ENCODE measurements around the gene GABBR2.

The GABBR2 gene

GRCh38 chr9:98374385-98375051 lies 334.2 kb downstream of the GABBR2 start:
- CTCF ChIA-PET: no interaction called here
- no peaks in the 10 kb centered on the region for H3K36me3 Mint-ChIP-seq
- DNase-seq: no peak

GRCh38 chr9:98373609-98374008 lies 335.1 kb downstream of the GABBR2 start:
- Mint-ChIP-seq H3K27me3 (peaks cover 10% of the 10 kb centered on the region), H3K4me3 (no peak overlapping the region), H3K36me3 (no peaks in the 10 kb centered on the region), H3K27ac (no peak overlapping the region), H3K9me3 (no peaks in the 10 kb centered on the region), H3K4me1 (no peaks in the 10 kb centered on the region)
- no peak for DNase-seq
- CTCF ChIA-PET: no interaction called here

More at GRCh38 chr9:98374385-98375051, 334.2 kb downstream of the GABBR2 start:
- Mint-ChIP-seq H3K27me3 (peaks cover 8% of the 10 kb centered on the region), H3K9me3 (no peaks in the 10 kb centered on the region), H3K4me1 (no peaks in the 10 kb centered on the region), H3K27ac (no peak overlapping the region), H3K4me3 (no peak overlapping the region)

- Mint-ChIP-seq H3K4me1 (no peaks in the 10 kb centered on the region), H3K27me3 (peaks cover 12% of the 10 kb centered on the region), H3K9me3 (peaks cover 1% of the 10 kb centered on the region), H3K4me3 (no peak overlapping the region), H3K27ac (no peak overlapping the region), H3K36me3 (no peaks in the 10 kb centered on the region)
- CTCF ChIA-PET: no interaction called here
- no peak for DNase-seq
These were observed 336.5 kb downstream of the GABBR2 start for GRCh38 chr9:98372077-98372836.

- no peak overlapping the region for H3K4me3 Mint-ChIP-seq
- peaks cover 10% of the 10 kb centered on the region for H3K9me3 Mint-ChIP-seq
- no peaks in the 10 kb centered on the region for H3K4me1 Mint-ChIP-seq
- H3K27ac Mint-ChIP-seq: no peak overlapping the region
- peaks cover 14% of the 10 kb centered on the region for H3K27me3 Mint-ChIP-seq
- DNase-seq: no peak
- no peaks in the 10 kb centered on the region for H3K36me3 Mint-ChIP-seq
- CTCF ChIA-PET: no interaction called here
These were observed 337.8 kb downstream of the GABBR2 start for GRCh38 chr9:98370976-98371315.

GRCh38 chr9:98370300-98370975 lies 338.3 kb downstream of the GABBR2 start:
- H3K4me3 Mint-ChIP-seq: no peak overlapping the region
- H3K36me3 Mint-ChIP-seq: no peaks in the 10 kb centered on the region
- no peak for DNase-seq
- CTCF ChIA-PET: no interaction called here
- peaks cover 14% of the 10 kb centered on the region for H3K27me3 Mint-ChIP-seq
- no peaks in the 10 kb centered on the region for H3K4me1 Mint-ChIP-seq
- H3K9me3 Mint-ChIP-seq: peaks cover 15% of the 10 kb centered on the region
- no peak overlapping the region for H3K27ac Mint-ChIP-seq

- peaks cover 10% of the 10 kb centered on the region for H3K27me3 Mint-ChIP-seq
- H3K4me3 Mint-ChIP-seq: no peak overlapping the region
- no peaks in the 10 kb centered on the region for H3K36me3 Mint-ChIP-seq
- no peak for DNase-seq
- H3K4me1 Mint-ChIP-seq: no peaks in the 10 kb centered on the region
- H3K27ac Mint-ChIP-seq: no peak overlapping the region
- CTCF ChIA-PET: no interaction called here
- H3K9me3 Mint-ChIP-seq: peaks cover 21% of the 10 kb centered on the region
These were observed 338.8 kb downstream of the GABBR2 start for GRCh38 chr9:98369896-98370295.

GRCh38 chr9:98369471-98369870 lies 339.3 kb downstream of the GABBR2 start:
- CTCF ChIA-PET: no interaction called here
- Mint-ChIP-seq H3K9me3 (peaks cover 21% of the 10 kb centered on the region), H3K36me3 (no peaks in the 10 kb centered on the region), H3K4me1 (no peaks in the 10 kb centered on the region), H3K4me3 (no peak overlapping the region), H3K27me3 (peaks cover 10% of the 10 kb centered on the region), H3K27ac (no peak overlapping the region)
- no peak for DNase-seq

GRCh38 chr9:98369066-98369425 lies 339.7 kb downstream of the GABBR2 start:
- no peak for DNase-seq
- Mint-ChIP-seq H3K9me3 (peaks cover 21% of the 10 kb centered on the region), H3K27me3 (peaks cover 14% of the 10 kb centered on the region), H3K36me3 (no peaks in the 10 kb centered on the region), H3K27ac (no peak overlapping the region), H3K4me1 (no peaks in the 10 kb centered on the region), H3K4me3 (no peak overlapping the region)
- CTCF ChIA-PET: no interaction called here

GRCh38 chr9:98368366-98369065 lies 340.2 kb downstream of the GABBR2 start:
- no peaks in the 10 kb centered on the region for H3K4me1 Mint-ChIP-seq
- CTCF ChIA-PET: no interaction called here
- no peak for DNase-seq
- no peaks in the 10 kb centered on the region for H3K36me3 Mint-ChIP-seq
- H3K27ac Mint-ChIP-seq: no peak overlapping the region
- H3K27me3 Mint-ChIP-seq: peaks cover 14% of the 10 kb centered on the region
- peaks cover 21% of the 10 kb centered on the region for H3K9me3 Mint-ChIP-seq
- H3K4me3 Mint-ChIP-seq: no peak overlapping the region

- no peak for DNase-seq
- CTCF ChIA-PET: no interaction called here
- peaks cover 14% of the 10 kb centered on the region for H3K27me3 Mint-ChIP-seq
- no peaks in the 10 kb centered on the region for H3K4me1 Mint-ChIP-seq
- no peak overlapping the region for H3K4me3 Mint-ChIP-seq
- H3K9me3 Mint-ChIP-seq: peaks cover 21% of the 10 kb centered on the region
- no peak overlapping the region for H3K27ac Mint-ChIP-seq
- H3K36me3 Mint-ChIP-seq: no peaks in the 10 kb centered on the region
These were observed 340.8 kb downstream of the GABBR2 start for GRCh38 chr9:98367923-98368322.

- no peak overlapping the region for H3K27ac Mint-ChIP-seq
- CTCF ChIA-PET: no interaction called here
- no peaks in the 10 kb centered on the region for H3K4me1 Mint-ChIP-seq
- DNase-seq: no peak
- H3K27me3 Mint-ChIP-seq: peaks cover 18% of the 10 kb centered on the region
- H3K9me3 Mint-ChIP-seq: peaks cover 21% of the 10 kb centered on the region
- no peak overlapping the region for H3K4me3 Mint-ChIP-seq
- H3K36me3 Mint-ChIP-seq: no peaks in the 10 kb centered on the region
These were observed 341.3 kb downstream of the GABBR2 start for GRCh38 chr9:98367371-98367900.

- no peak for DNase-seq
- H3K36me3 Mint-ChIP-seq: no peaks in the 10 kb centered on the region
- H3K27ac Mint-ChIP-seq: no peak overlapping the region
- H3K27me3 Mint-ChIP-seq: peaks cover 22% of the 10 kb centered on the region
- H3K4me1 Mint-ChIP-seq: no peaks in the 10 kb centered on the region
- H3K9me3 Mint-ChIP-seq: peaks cover 21% of the 10 kb centered on the region
- CTCF ChIA-PET: interaction anchor here (0.5 to 1.2 kb wide), 2 partner anchors 51 to 170 kb away, joined by 3 to 4 read pairs; no protein-coding TSS in a partner anchor
- H3K4me3 Mint-ChIP-seq: no peak overlapping the region
These were observed 343.0 kb downstream of the GABBR2 start for GRCh38 chr9:98365781-98366180.

GRCh38 chr9:98365227-98365669 lies 343.5 kb downstream of the GABBR2 start:
- Mint-ChIP-seq H3K9me3 (peaks cover 21% of the 10 kb centered on the region), H3K4me1 (no peaks in the 10 kb centered on the region), H3K36me3 (no peaks in the 10 kb centered on the region), H3K27me3 (peaks cover 22% of the 10 kb centered on the region), H3K27ac (no peak overlapping the region), H3K4me3 (no peak overlapping the region)
- DNase-seq: peak; percentile 48
- CTCF ChIA-PET: interaction anchor here (0.5 to 1.2 kb wide), 2 partner anchors 51 to 171 kb away, joined by 3 to 4 read pairs; no protein-coding TSS in a partner anchor

- Mint-ChIP-seq H3K27me3 (peaks cover 21% of the 10 kb centered on the region), H3K4me3 (no peak overlapping the region), H3K27ac (no peak overlapping the region), H3K4me1 (no peaks in the 10 kb centered on the region), H3K9me3 (peaks cover 21% of the 10 kb centered on the region), H3K36me3 (no peaks in the 10 kb centered on the region)
- CTCF ChIA-PET: no interaction called here
- DNase-seq: no peak
These were observed 344.6 kb downstream of the GABBR2 start for GRCh38 chr9:98364086-98364485.
